HCT116 (cell line): Measurements from ENCODE around the gene EIF4E1B. TPM values are rescaled to one million over a fixed set of nuclear protein-coding genes. Genes with fewer than 3 reads are reported as not detected.

ENCODE experiments used
- ATAC-seq: fragments of 200-7000 bp; cut with Tn5 transposase; 2 replicates; pipeline ENCODE4 v1.9.1; 2020; ENCODE audit warnings: mild to moderate bottlenecking, moderate library complexity
- BruUV-seq: library from RNA; stranded (reverse); fragments of 400-500 nt; replicated peaks from 2 replicates; lab custom pipeline; 2021; lab: Mats Ljungman, UMichigan
- CTCF ChIA-PET: fragments of 300-600 bp; sonication (Branson Sonifier 250); formaldehyde crosslinking; loops from one replicate; lab custom pipeline; 2021; ENCODE audit warnings: antibody characterized with exemption; lab: Charles Lee
- POLR2A ChIA-PET: fragments of 300-600, 350-600 bp; sonication (Branson Sonifier 250); formaldehyde crosslinking; loops from one replicate; lab custom pipeline; 2021; ENCODE audit warnings: antibody characterized with exemption; lab: Charles Lee
- RAD21 ChIA-PET, 2 experiments: fragments of 300-600 bp; sonication (Branson Sonifier 250); formaldehyde crosslinking; loops; one replicate each; lab custom pipeline; 2023; ENCODE audit warnings: low total read pairs in 2 of 2; ENCODE audit not compliant: uncharacterized antibody in 2 of 2, unreplicated experiment in 2 of 2, low non-redundant PET in 1 of 2; lab: Charles Lee
- DNase-seq: peaks from one replicate; pipeline ENCODE4 v3.0.0-alpha.2; 2010; ENCODE audit warnings: low read depth, low spot score
- H2AFZ ChIP-seq: fragments of 200-600 bp; shearing (Covaris generic), sonication (generic); 2 replicates; pipeline ENCODE4 v1.6.1; 2017; ENCODE audit warnings: low read depth, mixed run types, mixed read lengths, antibody characterized with exemption, low read length; ENCODE audit not compliant: poor library complexity, severe bottlenecking
- H3K27ac ChIP-seq: 2 replicates; pipeline ENCODE4 v1.5.1; 2012; ENCODE audit warnings: low read depth, low read length
- H3K27me3 ChIP-seq: fragments of 200-600 bp; sonication (generic); 2 replicates; pipeline ENCODE4 v1.6.1; 2016; ENCODE audit warnings: mixed run types, low read length, mixed read lengths; ENCODE audit not compliant: insufficient read depth
- H3K36me3 ChIP-seq, 2 experiments: fragments of 200-500 bp in 1 of 2; fragments of 200-600 bp in 1 of 2; sonication (Bioruptor generic) in 1 of 2; sonication (generic) in 1 of 2; 2 replicates each; pipeline versions ENCODE4 v1.5.1 to v1.6.1; 2014 to 2016; ENCODE audit warnings: low read length in 2 of 2, inconsistent platforms in 1 of 2, mixed read lengths in 1 of 2, mixed run types in 1 of 2; ENCODE audit not compliant: insufficient read depth in 2 of 2, control insufficient read depth in 1 of 2
- H3K4me1 ChIP-seq, 2 experiments: fragments of 200-600 bp in 1 of 2; sonication (generic) in 1 of 2; 2 replicates each; pipeline versions ENCODE4 v1.5.1 to v1.6.1; 2012 to 2017; ENCODE audit warnings: low read length in 2 of 2, inconsistent platforms in 1 of 2, mild to moderate bottlenecking in 1 of 2, mixed read lengths in 1 of 2, mixed run types in 1 of 2, moderate library complexity in 1 of 2; ENCODE audit not compliant: insufficient read depth in 2 of 2, control insufficient read depth in 1 of 2
- H3K4me2 ChIP-seq: fragments of 200-600 bp; sonication (generic); 2 replicates; pipeline ENCODE4 v1.6.1; 2017; ENCODE audit warnings: mixed run types, low read length, mixed read lengths
- H3K4me3 ChIP-seq, 2 experiments: fragments of 200-600 bp in 1 of 2; sonication (generic) in 1 of 2; replicated peaks in 1 of 2; 2 replicates each; pipeline ENCODE4 v1.5.1; 2011 to 2016; ENCODE audit warnings: low read length in 2 of 2, control low read depth in 1 of 2, low read depth in 1 of 2, mild to moderate bottlenecking in 1 of 2, mixed read lengths in 1 of 2, mixed run types in 1 of 2
- H3K79me2 ChIP-seq: fragments of 200-600 bp; sonication (generic); 2 replicates; pipeline ENCODE4 v1.6.1; 2017; ENCODE audit warnings: mild to moderate bottlenecking, mixed run types, low read length, moderate library complexity, mixed read lengths; ENCODE audit not compliant: insufficient read depth
- H3K9ac ChIP-seq: fragments of 200-600 bp; sonication (generic); 2 replicates; pipeline ENCODE4 v1.6.1; 2016; ENCODE audit warnings: low read length, mixed read lengths
- H3K9me2 ChIP-seq: fragments of 200-600 bp; sonication (generic), shearing (Covaris generic); 2 replicates; pipeline ENCODE4 v1.6.1; 2017; ENCODE audit warnings: mixed run types, mild to moderate bottlenecking, moderate library complexity; ENCODE audit not compliant: insufficient read depth
- H3K9me3 ChIP-seq, 2 experiments: fragments of 200-500 bp in 1 of 2; fragments of 200-600 bp in 1 of 2; sonication (Bioruptor generic) in 1 of 2; sonication (generic) in 1 of 2; 2 replicates each; pipeline ENCODE4 v1.6.1; 2014 to 2017; ENCODE audit warnings: low read length in 2 of 2, mixed read lengths in 2 of 2, inconsistent platforms in 1 of 2, low read depth in 1 of 2, mild to moderate bottlenecking in 1 of 2, mixed run types in 1 of 2, moderate library complexity in 1 of 2; ENCODE audit not compliant: control insufficient read depth in 1 of 2, insufficient read depth in 1 of 2
- H4K20me1 ChIP-seq: fragments of 200-600 bp; sonication (generic), shearing (Covaris generic); 2 replicates; pipeline ENCODE4 v1.6.1; 2017; ENCODE audit warnings: mixed run types, mild to moderate bottlenecking, moderate library complexity; ENCODE audit not compliant: insufficient read depth
- CEBPB ChIP-seq: IDR thresholded peaks from 2 replicates; pipeline ENCODE4 v1.6.1; 2012; ENCODE audit warnings: low read depth
- EGR1 ChIP-seq: IDR thresholded peaks from 2 replicates; pipeline ENCODE4 v1.6.1; 2012; ENCODE audit warnings: low read depth
- ELF1 ChIP-seq: IDR thresholded peaks from 2 replicates; pipeline ENCODE4 v1.6.1; 2012; ENCODE audit warnings: low read depth, borderline replicate concordance
- EZH2 ChIP-seq: fragments of 200-600 bp; sonication (generic); IDR thresholded peaks from 2 replicates; pipeline ENCODE4 v1.6.1; 2017; ENCODE audit warnings: antibody characterized with exemption, mixed run types
- MAX ChIP-seq: IDR thresholded peaks from 2 replicates; pipeline ENCODE4 v1.6.1; 2012
- POLR2A ChIP-seq: IDR thresholded peaks from 2 replicates; pipeline ENCODE4 v1.7.0; 2011; ENCODE audit warnings: borderline replicate concordance; ENCODE audit not compliant: insufficient read depth, insufficient read length; ENCODE audit errors: extremely low read depth
- POLR2AphosphoS5 ChIP-seq: IDR thresholded peaks from 2 replicates; pipeline ENCODE4 v1.6.1; 2011; ENCODE audit warnings: mild to moderate bottlenecking, low read depth, low read length, moderate library complexity
- REST ChIP-seq: IDR thresholded peaks from 2 replicates; pipeline ENCODE4 v1.6.1; 2012; ENCODE audit warnings: low read depth
- SIN3A ChIP-seq: IDR thresholded peaks from 2 replicates; pipeline ENCODE4 v1.6.1; 2012; ENCODE audit warnings: low read depth
- TCF7L2 ChIP-seq: IDR thresholded peaks from 2 replicates; pipeline ENCODE4 v1.7.0; 2011; ENCODE audit warnings: borderline replicate concordance, inconsistent platforms; ENCODE audit not compliant: insufficient read depth, insufficient read length; ENCODE audit errors: extremely low read depth
- ZBTB33 ChIP-seq: IDR thresholded peaks from 2 replicates; pipeline ENCODE4 v1.6.1; 2011; ENCODE audit warnings: mild to moderate bottlenecking, low read length, moderate library complexity; ENCODE audit not compliant: insufficient replicate concordance; ENCODE audit errors: extremely low read depth
- ZFX ChIP-seq: fragments of 450-650 bp; IDR thresholded peaks from 2 replicates; pipeline ENCODE4 v1.6.1; 2017
- intact Hi-C: fragments of 100-400 bp; cut with micrococcal nuclease; formaldehyde crosslinking; loops from 2 replicates; pipeline ENCODE4 v1.10.0; 2022
- total RNA-seq: library from RNA; stranded (reverse); gene quantifications from one replicate; pipeline ENCODE4 v1.2.1, GENCODE V29; 2021; ENCODE audit not compliant: unreplicated experiment

EIF4E1B gene
- total RNA-seq, 1 experiment from 2014 or later = 0.07 TPM

GRCh38 chr5:176693477-176693851 lies 63.0 kb downstream of the EIF4E1B start:
- no peak for ATAC-seq
- ChIA-PET POLR2A (no interaction called here), CTCF (interaction anchor here (1.6 kb wide), 1 partner anchor 33 kb away, joined by 6 read pairs; no protein-coding TSS in a partner anchor), RAD21 (no interaction called here)
- BruUV-seq = no TSS peak
- intact Hi-C loops = no loop called here
- no peaks in the 10 kb centered on the region for H3K79me2 ChIP-seq
- no peak overlapping the region for H3K4me2 ChIP-seq
- H4K20me1 ChIP-seq = no peaks in the 10 kb centered on the region
- H2AFZ ChIP-seq = no peak overlapping the region
- peaks cover 8% of the 10 kb centered on the region; the same call in 1 of the 2 replicates for H3K27me3 ChIP-seq
- no peak overlapping the region for H3K27ac ChIP-seq
- no peak for TF ChIP-seq MAX
- no peak for TF ChIP-seq TCF7L2
- TF ChIP-seq SIN3A = no peak
- TF ChIP-seq ZFX = no peak
- TF ChIP-seq POLR2A = no peak
- TF ChIP-seq CEBPB = no peak
- no peak for TF ChIP-seq POLR2AphosphoS5
- TF ChIP-seq REST = no peak
- no peak for TF ChIP-seq ELF1
- TF ChIP-seq ZBTB33 = no peak
- TF ChIP-seq EGR1 = no peak
- no peak for TF ChIP-seq EZH2
- no peaks in the 10 kb centered on the region for H3K9me2 ChIP-seq
- H3K36me3 ChIP-seq = no peaks in the 10 kb centered on the region
- peaks cover 0 to 12% of the 10 kb centered on the region in 2 experiments; a peak in 2 of 4 replicates for H3K4me1 ChIP-seq
- H3K4me3 ChIP-seq = no peak overlapping the region
- DNase-seq = no peak
- no peak overlapping the region for H3K9ac ChIP-seq
- H3K9me3 ChIP-seq = no peaks in the 10 kb centered on the region
